Osteoblast (primary cell): ENCODE measurements around the gene REL. TPM values are rescaled to one million over a fixed set of nuclear protein-coding genes. Genes with fewer than 3 reads are reported as not detected.

Source experiments
- DNase-seq: peaks from one replicate; pipeline ENCODE4 v3.0.0; 2011; ENCODE audit warnings: low spot score, mixed read lengths; ENCODE audit not compliant: insufficient read length; ENCODE audit errors: missing footprints
- H2AFZ ChIP-seq: 2 replicates; pipeline ENCODE4 v1.6.0; 2011; ENCODE audit warnings: mild to moderate bottlenecking, low read length
- H3K27ac ChIP-seq: 2 replicates; pipeline ENCODE4 v1.5.1; 2011; ENCODE audit warnings: mild to moderate bottlenecking, low read depth, low read length, moderate library complexity
- H3K27me3 ChIP-seq: 2 replicates; pipeline ENCODE4 v1.6.0; 2012; ENCODE audit warnings: mild to moderate bottlenecking, control low read depth, inconsistent platforms, low read length, moderate library complexity; ENCODE audit not compliant: insufficient read depth
- H3K36me3 ChIP-seq: 2 replicates; pipeline ENCODE4 v1.5.1; 2011; ENCODE audit warnings: mild to moderate bottlenecking, low read length, control low read depth, moderate library complexity; ENCODE audit not compliant: insufficient read depth
- H3K4me1 ChIP-seq: 2 replicates; pipeline ENCODE4 v1.5.1; 2011; ENCODE audit warnings: mild to moderate bottlenecking, low read length, control low read depth, moderate library complexity; ENCODE audit not compliant: insufficient read depth
- H3K4me2 ChIP-seq: 2 replicates; pipeline ENCODE4 v1.6.0; 2011; ENCODE audit warnings: mild to moderate bottlenecking, low read length; ENCODE audit not compliant: insufficient read depth
- H3K4me3 ChIP-seq: fragments of 200-600 bp; sonication (generic); 3 replicates; pipeline ENCODE4 v1.5.1; 2012; ENCODE audit warnings: mild to moderate bottlenecking, low read length, inconsistent platforms; ENCODE audit not compliant: insufficient read depth
- H3K79me2 ChIP-seq: 2 replicates; pipeline ENCODE4 v1.6.0; 2012; ENCODE audit warnings: mild to moderate bottlenecking, low read length, control low read depth, inconsistent platforms; ENCODE audit not compliant: insufficient read depth
- H3K9me3 ChIP-seq: 2 replicates; pipeline ENCODE4 v1.5.1; 2011; ENCODE audit warnings: low read depth, low read length, control low read depth
- H4K20me1 ChIP-seq: 2 replicates; pipeline ENCODE4 v1.6.0; 2012; ENCODE audit warnings: mild to moderate bottlenecking, low read length, control low read depth; ENCODE audit not compliant: insufficient read depth
- total RNA-seq: library from RNA; depleted of rRNA; stranded (reverse); fragments of >200 nt; gene quantifications from 2 replicates; pipeline ENCODE4 v1.2.3, GENCODE V29; 2012
- TF ChIP-seq, protein P1 (sequence below): IDR thresholded peaks from 2 replicates; pipeline ENCODE4 v1.5.1; 2011; ENCODE audit warnings: mild to moderate bottlenecking, low read depth, low read length, moderate library complexity; ENCODE audit errors: extremely low read depth

REL gene
- total RNA-seq, 1 donor = 6.2 TPM

DNA sequence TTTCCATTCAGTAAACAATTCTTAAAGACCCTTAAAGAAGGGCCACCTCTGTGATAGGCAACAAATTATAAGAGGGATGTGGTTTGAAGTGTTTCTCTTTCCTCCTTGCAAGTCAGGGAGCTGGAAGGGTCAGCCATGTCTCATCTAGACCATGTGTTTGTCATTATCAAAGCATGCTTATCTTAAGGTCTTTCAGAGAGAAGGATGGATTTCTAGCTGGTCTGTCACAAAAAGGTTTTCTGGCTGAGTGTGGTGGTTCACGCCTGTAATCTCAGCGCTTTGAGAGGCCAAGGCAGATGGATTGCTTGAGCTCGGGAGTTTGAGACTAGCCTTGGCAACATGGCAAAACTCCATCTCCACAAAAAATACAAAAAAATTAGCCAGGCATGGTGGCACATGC lies 77.0 kb downstream of the REL start:
- H3K4me3 ChIP-seq = no peak overlapping the region
- no peaks in the 10 kb centered on the region for H3K79me2 ChIP-seq
- no peaks in the 10 kb centered on the region for H4K20me1 ChIP-seq
- no peaks in the 10 kb centered on the region for H3K9me3 ChIP-seq
- no peaks in the 10 kb centered on the region for H3K27me3 ChIP-seq
- H3K27ac ChIP-seq = peak overlapping the region; percentile 76
- H2AFZ ChIP-seq = no peak overlapping the region
- no peak overlapping the region for H3K4me2 ChIP-seq
- H3K36me3 ChIP-seq = no peaks in the 10 kb centered on the region
- H3K4me1 ChIP-seq = peaks cover 22% of the 10 kb centered on the region
- DNase-seq = no peak
- TF ChIP-seq, protein P1, sequence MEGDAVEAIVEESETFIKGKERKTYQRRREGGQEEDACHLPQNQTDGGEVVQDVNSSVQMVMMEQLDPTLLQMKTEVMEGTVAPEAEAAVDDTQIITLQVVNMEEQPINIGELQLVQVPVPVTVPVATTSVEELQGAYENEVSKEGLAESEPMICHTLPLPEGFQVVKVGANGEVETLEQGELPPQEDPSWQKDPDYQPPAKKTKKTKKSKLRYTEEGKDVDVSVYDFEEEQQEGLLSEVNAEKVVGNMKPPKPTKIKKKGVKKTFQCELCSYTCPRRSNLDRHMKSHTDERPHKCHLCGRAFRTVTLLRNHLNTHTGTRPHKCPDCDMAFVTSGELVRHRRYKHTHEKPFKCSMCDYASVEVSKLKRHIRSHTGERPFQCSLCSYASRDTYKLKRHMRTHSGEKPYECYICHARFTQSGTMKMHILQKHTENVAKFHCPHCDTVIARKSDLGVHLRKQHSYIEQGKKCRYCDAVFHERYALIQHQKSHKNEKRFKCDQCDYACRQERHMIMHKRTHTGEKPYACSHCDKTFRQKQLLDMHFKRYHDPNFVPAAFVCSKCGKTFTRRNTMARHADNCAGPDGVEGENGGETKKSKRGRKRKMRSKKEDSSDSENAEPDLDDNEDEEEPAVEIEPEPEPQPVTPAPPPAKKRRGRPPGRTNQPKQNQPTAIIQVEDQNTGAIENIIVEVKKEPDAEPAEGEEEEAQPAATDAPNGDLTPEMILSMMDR = no peak

DNA sequence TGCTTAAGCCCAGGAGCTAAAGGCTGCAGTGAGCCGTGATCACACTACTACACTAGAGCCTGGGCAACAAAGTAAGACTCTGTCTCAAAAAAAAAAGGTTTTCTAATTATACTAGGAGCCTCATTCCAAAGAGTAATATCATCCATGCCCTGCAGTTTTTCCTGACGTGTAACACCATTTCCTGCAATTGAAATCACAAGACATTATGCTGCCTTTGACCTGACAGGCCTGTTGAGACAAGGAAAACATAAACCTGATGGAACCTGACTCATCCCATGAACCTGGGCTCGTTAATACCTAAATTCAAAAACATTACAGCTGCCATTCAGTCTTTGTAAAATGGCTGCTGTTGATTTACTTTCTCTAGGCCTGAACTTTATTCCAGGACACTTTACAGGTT lies 77.4 kb downstream of the REL start:
- TF ChIP-seq, protein P1 = no peak
- Histone ChIP-seq H3K9me3 (no peaks in the 10 kb centered on the region), H4K20me1 (no peaks in the 10 kb centered on the region), H3K4me2 (peak overlapping the region; percentile 12), H3K4me1 (peaks cover 22% of the 10 kb centered on the region), H3K4me3 (no peak overlapping the region), H3K79me2 (no peaks in the 10 kb centered on the region), H3K36me3 (no peaks in the 10 kb centered on the region), H2AFZ (peak overlapping the region; percentile 19), H3K27ac (peak overlapping the region; percentile 76), H3K27me3 (no peaks in the 10 kb centered on the region)
- no peak for DNase-seq

DNA sequence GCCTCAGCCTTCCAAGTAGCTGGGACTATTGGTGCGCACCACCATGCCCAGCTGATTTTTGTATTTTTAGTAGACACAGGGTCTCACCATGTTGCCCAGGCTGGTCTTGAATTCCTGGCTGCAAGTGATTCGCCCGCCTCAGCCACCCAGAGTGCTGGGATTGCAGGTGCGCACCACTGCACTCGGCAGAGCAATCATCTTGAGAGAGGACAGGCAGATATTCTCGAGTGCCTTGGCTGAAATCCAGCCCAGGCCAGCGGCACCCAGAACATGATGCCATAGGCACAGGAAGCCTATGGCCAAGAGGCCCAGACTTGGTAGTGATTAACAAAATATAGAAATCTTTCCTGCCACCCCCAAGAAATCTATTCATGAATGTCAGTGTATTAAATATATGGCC lies 78.1 kb downstream of the REL start:
- Histone ChIP-seq H2AFZ (no peak overlapping the region), H3K36me3 (no peaks in the 10 kb centered on the region), H3K27me3 (no peaks in the 10 kb centered on the region), H3K4me1 (peaks cover 22% of the 10 kb centered on the region), H3K27ac (peak overlapping the region; percentile 76), H3K9me3 (no peaks in the 10 kb centered on the region), H4K20me1 (no peaks in the 10 kb centered on the region), H3K4me2 (no peak overlapping the region), H3K4me3 (no peak overlapping the region), H3K79me2 (no peaks in the 10 kb centered on the region)
- no peak for DNase-seq
- TF ChIP-seq, protein P1 = no peak

DNA sequence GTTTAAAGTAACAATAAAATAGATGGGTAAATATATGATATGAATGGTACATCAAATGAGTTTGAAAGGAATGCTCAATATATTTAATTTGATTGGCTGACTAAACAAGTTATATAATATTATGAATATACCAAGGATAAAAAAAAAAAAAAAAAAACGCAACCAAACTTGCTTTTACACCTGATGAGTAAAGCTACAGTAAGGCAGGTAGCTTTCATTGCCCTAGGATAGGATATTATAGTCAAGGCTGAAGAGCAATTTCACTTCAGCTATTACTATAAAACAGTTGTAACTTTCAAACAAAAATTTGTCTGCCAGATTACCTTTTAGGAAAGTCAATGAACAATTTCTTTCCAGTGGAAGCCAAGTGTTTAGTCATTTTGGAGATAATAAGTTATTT lies 79.3 kb downstream of the REL start:
- TF ChIP-seq, protein P1 = no peak
- Histone ChIP-seq H3K4me1 (peaks cover 22% of the 10 kb centered on the region), H3K9me3 (no peaks in the 10 kb centered on the region), H2AFZ (no peak overlapping the region), H3K27ac (peak overlapping the region; percentile 60), H4K20me1 (no peaks in the 10 kb centered on the region), H3K4me2 (peak overlapping the region; percentile 37), H3K79me2 (no peaks in the 10 kb centered on the region), H3K27me3 (no peaks in the 10 kb centered on the region), H3K4me3 (no peak overlapping the region), H3K36me3 (no peaks in the 10 kb centered on the region)
- no peak for DNase-seq
